ENCODE results near the gene STS.

GRCh38 chrX:7112071-7112470, 35.4 kb upstream of the STS start:
- TF ChIP-seq CTCF (conservative IDR thresholded peaks at IDR 0.05): no peak
- TF ChIP-seq ZFX (IDR thresholded peaks at IDR 0.05): no peak

Measured in C4-2B (cell line).